Anterior cingulate cortex (tissue), 58 donors: ENCODE results near the gene CDH1.

Experiments
- DNase-seq, 58 donors: peaks; one replicate each; lab custom pipeline; 2025; lab: John Stamatoyannopoulos, UW

CDH1 gene

DNA sequence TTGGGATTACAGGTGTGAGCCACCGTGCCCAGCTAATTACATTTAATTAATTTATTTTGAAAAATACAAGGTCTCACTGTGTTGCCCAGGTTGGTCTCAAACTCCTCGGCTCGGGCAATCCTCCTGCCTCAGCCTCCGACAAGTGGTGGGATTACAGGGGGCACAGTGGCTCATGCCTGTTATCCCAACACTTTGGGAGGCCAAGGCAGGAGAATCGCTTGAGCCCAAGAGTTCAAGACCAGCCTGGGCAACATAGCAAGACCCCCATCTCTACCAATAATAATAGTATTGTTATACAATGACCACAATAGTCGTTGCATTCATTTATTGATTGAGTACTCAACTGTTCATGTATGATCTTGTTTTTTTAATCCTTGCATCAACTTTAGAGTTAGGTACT is 22.0 kb downstream of the CDH1 start:
- no peak for DNase-seq

DNA sequence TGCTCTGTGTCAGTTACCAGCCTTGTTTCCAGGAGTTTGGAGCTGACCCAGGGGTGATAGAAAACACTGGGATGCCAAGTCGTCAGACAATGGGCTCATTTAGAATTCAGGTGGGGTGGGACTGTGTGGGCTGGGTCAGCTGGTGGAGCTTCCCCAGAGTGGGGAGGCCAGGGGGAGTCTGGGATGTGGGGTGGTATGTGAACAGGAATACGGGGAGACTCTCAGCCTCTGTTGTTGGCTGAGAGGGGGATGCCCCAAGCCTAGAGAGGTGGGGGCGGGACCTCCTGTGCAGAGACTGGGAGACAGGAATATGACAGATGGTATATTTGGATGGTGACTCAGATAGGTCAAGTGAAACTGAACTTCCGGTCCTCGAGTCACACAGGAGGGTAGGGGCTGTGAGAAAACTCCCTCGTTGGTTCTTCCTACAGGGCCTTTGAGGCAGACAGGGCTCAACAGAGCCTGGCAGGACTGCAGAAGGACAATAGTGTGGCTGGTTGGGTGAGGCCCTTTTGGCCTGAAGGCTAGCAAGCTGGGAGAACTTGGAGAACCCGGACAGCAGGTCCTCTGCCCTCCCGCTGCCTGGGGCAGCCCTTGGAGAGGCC is 23.7 kb downstream of the CDH1 start:
- peak in 41 of 58 donors; percentile 9 to 83 (median 46) for DNase-seq

DNA sequence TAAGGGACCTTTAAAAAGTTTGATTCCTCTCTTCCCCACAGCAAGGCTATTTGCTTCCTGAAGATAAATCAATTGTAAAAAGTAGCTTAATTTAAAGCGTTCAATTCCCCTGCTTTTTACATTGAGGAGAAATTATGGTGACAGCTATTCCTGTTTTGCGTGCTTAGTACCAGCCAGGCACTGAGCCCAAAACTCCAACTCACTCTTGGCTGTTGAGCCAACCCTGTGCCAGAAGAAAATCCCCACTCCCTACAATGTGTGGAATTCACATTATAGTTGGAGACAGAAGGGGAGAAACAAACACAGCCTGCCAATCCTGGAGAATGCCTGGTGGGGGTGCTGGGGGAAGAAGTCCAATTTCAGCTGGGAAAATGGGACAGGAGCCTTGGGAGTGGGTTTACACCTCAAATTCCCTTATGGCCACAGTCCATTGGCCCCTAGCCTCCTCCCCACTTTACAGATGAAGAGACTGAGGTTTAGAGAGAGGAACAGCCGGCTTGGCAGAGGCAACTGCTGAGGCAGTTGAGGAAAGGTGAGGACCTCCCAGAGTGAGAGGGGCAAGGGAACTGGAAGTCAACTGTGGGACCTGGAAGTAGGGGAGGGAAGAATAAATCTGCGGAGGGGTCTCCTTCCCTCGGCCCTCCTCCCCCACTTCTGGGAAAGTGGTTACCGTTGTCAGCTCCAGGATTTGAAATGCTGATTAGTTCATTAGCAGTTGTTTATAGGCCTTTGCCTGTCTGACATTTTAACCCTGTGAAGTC is 26.1 kb downstream of the CDH1 start:
- peak in 37 of 58 donors; percentile 4 to 69 (median 30) for DNase-seq

DNA sequence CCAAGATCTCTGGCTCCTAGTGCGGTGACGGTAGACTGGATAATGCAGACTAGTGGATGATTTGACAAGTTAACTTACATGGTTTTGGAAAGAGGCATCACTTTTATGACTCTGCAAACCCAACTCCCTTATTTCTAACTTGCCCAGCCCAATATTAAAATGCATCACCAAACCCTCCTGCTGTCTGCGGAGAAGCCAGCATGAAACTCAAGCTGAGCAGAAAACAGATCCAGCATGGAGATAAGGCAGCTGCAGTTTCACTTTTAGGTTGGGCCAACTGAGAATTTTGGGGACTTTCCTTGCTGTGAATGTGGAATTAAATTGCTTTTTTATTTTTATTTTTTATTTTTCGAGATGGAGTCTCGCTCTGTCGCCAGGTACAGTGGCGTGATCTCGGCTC is 27.8 kb downstream of the CDH1 start:
- DNase-seq, result no peak

DNA sequence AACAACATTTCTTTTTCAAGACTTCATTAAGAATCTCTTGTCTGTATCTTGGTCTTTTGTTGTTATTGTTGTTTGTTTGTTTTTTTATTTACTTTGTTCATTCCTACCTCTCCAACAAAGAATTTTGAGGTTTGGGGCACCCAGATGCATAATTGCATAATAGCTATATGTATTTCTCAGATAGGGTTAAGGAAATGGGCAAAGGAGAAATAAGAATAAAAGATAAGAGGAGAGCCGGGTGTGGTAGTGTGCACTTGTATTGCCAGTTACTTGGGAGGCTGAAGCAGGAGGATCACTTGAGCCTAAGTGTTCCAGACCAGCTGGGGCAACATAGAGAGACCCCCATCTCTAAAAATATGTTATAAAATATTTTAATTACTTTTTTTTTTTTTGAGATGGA is 30.5 kb downstream of the CDH1 start:
- DNase-seq, result no peak

DNA sequence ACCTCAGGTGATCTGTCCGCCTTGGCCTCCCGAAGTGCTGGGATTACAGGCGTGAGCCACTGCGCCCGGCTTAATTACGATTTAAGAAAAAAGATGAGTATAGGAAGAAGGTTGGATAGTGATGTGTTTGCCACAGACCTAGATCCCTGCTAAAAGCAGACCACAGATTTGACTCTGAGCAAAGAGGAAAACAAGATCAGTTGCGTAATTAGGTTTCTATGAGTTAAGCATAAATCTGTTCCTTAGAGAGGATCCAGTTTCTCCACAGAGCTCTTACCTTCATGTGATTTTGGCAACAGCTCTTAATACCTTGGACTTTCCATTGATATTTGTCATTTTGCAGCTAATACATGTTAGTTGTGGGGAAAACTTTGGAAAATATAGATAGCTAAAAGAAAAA is 31.1 kb downstream of the CDH1 start:
- DNase-seq, result no peak

DNA sequence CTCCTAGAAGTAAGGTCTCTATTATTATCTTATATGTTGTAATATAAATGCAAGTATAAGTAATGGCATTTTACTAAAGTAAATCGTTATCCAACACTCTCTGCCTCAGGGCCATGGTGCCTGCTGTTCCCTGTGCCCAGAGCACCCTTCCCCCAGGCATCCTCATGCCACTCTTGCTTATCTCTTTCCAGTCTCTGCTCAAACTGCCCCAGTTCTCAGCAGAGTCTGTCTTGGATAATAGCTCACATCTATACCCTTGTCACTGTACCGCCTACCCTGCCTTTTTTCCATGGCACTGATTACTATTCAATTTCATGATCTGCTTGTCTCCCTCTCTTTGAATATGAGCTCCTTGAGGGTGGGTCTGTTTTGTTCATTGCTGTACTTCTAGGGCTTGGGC is 31.7 kb downstream of the CDH1 start:
- DNase-seq, result no peak

DNA sequence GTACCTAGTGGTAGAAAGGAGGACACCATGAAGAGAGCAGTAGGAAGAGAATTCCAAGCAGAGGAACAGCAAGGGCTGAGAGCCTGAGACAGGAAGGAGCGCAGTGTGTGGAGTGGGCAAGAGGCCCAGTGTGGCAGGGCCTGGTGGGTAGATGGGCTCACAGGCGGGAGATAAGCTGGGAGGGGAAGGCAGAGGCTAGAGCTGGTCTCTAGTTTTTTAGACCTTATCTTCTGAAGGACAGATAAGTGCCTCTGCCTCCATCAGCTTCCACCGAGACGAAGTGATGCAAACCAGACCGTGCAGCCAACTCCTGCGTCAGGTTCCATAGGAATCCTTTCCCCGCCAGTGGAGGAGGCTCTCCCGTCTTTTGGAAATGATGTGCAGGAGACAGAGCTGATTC is 33.6 kb downstream of the CDH1 start:
- DNase-seq, result no peak

DNA sequence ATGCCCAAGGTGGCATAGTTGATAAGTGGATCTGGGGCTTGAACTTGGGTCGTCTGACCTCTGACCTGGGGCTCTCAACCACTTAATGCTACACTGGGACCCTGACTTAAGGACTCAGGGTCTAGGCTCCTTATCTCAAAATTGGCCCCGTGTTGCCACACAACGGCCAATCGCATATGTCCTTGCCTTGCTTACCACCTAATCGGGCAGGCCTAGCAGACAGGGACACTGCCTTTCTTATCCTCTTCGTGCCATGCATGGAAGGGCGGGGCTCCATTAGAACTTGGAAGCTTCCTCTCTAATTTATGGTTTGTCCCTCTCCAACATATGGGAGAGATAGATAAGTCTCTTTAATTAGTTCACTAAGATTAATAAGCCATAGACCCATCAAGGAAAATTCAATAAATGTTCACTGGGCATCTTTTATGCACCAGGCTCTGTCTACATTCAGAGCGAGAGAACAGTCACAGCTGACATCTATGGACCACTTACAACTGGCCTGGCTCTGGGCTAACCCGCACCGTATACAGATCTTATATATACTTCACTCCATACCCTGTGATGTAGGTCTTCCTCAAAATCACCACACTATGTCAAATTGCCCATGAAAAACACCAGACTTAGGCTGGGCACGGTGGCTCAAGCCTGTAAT is 35.1 kb downstream of the CDH1 start:
- DNase-seq, result no peak

DNA sequence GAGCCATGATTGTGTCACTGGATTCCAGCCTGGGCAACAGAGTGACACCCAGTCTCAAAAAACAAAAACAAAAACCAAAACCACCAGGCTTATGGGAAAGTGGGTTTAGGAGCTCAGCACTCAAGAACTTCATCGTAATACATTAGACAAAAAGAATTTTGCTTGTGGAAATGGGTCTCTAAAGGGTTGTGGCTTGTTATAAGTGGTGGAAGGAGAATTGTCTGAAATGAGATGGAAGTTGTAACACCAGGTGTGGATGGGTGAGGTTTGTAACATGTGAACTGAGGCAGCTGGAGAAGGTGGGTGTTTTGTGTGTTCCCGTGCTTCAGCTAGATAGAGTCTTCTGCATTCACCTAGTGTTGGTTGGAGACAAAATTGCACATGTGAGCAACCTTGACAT is 35.8 kb downstream of the CDH1 start:
- DNase-seq, result no peak

DNA sequence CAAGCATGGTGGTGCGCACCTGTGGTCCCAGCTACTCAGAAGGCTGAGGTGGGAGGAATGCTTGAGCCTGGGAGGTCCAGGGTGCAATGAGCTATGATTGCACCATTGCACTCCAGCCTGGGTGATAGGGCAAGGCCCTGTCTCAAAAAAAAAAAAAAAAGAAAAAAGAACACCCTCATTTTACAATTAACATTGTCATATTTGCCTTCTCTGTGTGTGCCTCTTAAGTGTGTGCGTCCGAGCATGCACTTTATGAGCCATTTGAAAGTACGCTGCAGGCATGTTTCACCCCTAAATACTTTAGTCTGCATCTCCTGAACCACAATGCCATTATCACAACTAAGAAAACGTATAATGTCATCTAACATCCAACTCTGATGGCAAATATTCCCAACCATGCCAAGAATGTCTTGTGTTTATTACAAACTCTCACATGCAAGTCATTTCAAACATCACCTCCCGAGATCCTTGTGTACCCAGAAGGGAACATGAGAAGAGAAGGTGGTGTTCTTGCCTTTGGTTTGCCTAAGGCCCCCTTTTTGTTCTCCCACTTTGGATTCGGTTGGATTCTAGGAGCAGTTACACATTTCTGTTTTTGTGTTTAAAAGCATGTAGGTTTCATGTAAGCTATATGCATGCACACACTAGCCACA is 38.0 kb downstream of the CDH1 start:
- no peak for DNase-seq

DNA sequence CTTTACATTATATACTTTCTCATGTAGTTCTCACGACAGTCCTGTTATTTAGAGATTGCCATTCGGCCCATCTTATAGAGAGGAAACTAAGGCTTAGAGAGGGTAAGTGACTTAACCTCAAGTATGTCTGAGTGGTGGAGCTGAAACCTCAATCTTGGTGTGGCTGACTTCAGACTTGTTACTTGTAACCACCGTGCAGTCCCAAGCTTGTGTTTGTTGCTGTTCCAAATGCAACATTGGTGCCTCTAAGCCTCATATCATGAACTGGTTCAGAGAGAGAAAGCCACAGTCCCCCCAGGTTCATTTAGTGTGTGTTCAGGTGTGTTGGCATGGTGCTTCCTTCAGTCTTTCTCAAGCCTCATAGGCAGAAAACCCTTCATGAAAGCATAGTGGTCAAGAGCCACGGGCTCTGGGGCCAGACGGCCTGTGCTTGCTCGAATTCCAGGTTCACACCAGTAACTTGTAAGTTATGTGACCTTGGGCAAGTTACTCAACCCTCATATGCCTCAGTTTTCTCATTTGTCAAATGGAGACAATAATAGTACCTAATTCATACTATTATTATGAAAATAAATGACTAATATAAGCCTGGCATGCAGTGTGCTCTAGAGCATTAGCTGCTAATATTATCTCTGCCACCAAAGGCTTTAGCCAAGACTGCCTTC is 39.9 kb downstream of the CDH1 start:
- DNase-seq, result no peak

DNA sequence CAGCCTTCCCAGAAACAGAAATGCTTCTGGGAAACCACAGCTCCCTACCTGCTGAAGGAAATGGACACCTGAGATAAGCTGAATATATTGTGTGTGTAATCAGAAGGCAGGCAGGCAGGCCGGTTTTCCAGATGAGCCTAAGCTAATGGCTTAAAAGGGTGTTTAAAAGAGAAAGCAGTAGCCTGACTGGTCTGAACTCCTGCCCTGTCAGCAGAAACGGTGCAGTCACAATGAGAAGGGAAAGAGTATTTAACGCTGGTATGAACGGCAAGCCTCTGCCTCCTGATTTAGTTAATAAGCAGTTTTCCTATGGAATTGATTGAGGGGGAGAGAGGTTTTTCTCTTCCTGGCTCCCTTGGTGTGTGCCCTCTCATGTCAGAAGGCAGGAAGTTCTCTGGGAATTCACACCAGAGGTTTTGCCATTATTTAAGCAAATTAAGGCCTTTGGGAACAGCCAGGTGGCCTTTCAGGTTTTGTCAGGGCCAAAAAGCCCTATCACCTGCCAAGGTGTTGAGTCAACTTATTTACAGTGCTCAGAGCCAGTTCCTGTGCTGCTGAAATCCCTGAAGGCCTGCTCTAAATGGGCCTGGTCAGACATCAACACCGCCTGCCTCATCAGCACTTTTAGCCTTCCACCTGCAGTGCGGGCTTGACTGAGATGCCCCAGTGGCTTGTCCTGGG is 41.6 kb downstream of the CDH1 start:
- no peak for DNase-seq

DNA sequence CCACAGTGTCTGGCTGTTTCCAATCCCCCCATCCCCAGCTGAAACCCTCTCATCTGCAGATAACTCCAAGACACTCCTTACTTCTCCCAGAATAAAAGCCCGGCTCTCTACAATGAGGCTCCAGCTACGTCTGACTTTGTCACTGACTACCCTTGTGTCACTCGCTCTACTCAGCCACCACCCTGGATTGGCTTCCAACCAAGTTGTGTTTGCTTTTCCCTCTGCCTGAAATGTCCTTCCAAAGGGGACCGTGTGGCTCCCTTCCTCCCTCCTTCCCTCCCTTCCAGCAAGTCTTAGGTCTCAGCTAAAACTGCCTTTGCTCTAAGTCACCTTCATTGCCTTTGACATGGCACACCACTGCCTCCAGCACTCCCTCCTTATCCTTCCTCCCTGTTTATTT is 42.8 kb downstream of the CDH1 start:
- DNase-seq, result no peak

DNA sequence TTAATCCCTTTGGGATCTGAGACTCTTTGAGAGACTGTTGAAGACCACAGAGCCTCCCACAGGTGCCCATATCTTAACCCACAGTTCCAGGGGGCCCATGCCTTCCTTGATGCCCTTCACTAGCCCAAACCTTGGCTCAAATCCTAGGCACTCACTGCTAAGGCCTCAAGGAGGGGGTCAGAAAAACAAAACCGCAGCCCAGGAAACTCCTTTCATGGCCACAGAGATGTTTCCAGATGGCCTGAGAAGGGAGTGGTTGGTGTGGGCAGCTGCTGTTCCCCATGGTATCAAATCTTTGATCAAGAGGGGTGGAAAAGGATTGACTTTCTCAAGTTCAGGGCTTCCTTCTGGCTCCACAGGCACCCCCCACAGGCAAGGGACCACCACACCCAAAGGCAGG is 44.7 kb downstream of the CDH1 start:
- no peak for DNase-seq

DNA sequence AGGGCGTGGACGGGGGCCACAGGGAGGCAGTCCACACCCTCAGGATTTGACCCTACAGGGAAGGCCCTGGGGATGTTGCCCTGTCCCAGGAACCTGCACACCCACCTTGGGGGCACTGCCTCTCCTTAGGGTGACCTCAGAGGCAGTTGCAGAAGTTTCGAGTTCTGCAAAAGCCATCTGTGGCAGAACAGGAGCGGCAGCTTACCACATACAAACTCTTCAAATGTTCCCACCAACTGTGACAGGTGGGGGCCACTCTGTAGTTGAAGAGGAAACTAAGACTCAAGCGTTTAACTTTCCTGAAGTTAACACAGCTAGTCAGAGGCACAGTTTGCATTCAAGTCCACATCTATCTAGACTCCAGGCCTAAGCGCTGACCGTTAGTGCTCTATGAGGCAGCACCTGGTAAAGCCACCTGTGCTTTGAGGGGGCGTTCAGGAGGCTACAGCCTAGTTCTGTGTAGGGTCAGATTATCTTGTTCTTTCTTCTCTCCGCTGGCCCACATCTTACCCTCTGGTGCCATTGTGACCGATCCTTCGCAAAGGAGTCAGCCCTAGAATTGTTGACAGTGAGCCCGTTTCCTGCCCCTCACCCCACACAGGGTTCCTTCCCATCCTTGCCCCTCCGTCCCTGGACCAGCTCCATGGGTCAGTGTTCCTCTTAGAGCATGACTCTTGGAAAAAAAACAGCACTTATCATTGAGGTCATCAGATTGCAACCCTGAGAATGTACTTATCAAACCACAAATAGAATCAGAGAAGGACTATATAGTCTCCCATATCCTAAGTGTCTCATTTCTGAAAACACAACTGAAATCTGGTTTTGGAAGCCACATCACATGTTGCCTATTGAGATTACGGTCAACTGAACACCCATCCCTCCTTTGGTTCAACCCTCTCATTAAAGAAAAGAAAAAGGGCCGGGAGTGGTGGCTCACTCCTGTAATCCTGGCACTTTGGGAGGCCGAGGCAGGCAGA is 45.4 kb downstream of the CDH1 start:
- no peak for DNase-seq

DNA sequence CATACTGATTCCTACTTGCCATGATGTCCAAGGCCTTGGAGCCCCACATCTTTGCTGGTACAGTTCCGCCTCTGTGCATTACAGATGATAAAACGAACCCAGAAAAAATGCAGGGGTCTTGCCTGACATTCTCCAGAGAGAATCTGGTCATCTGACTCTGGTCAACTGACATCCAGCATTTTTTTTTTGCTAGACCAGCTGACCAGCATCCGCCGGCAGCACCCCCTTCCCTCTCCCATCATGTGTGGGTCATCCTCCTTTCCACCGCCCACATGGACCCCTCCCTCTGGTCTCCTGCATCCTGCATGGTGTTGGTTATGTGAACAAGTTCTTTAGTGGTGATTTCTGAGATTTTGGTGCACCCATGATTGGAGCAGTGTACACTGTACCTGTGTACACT is 47.1 kb downstream of the CDH1 start:
- peak in 7 of 58 donors; percentile 4 to 56 (median 29) for DNase-seq

DNA sequence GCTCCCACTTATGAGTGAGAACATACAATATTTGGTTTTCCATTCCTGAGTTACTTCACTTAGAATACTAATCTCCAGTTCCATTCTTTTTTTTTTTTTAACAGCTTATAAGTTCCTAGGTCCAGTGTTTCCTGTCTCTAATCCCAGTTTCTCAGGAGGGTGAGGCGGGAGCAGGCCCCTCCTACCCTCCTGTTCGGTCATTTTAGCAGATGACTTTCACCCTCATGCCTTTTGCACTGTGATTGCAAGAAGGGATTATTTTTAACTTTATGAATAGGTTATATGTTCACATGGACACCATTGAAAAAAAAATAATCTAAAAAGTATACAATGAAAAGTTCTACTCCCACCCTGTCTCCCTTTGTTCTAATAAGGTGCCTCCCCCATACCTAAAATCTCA is 47.6 kb downstream of the CDH1 start:
- no peak for DNase-seq

DNA sequence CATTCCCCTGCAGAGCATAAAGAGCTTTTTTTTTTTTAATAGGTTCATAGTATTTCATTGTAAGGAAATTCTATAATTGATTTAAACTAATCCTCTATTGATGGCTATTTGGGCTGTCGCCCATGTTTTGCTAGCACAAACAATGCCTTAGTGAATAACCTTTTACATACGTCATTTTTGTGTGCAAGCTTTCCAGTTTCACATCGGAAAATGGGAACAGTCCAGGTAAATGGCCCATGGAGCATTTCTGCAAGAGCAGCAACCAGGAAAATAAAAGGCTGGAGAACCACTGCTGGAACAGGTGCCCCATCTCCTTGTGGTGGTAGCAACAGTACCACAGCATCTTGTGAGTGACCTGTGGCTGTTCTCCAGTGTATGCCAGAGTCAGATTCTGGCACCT is 48.6 kb downstream of the CDH1 start:
- peak in 1 of 58 donors; percentile 13 for DNase-seq
